ENCODE data around the gene ASH1L.

DNA sequence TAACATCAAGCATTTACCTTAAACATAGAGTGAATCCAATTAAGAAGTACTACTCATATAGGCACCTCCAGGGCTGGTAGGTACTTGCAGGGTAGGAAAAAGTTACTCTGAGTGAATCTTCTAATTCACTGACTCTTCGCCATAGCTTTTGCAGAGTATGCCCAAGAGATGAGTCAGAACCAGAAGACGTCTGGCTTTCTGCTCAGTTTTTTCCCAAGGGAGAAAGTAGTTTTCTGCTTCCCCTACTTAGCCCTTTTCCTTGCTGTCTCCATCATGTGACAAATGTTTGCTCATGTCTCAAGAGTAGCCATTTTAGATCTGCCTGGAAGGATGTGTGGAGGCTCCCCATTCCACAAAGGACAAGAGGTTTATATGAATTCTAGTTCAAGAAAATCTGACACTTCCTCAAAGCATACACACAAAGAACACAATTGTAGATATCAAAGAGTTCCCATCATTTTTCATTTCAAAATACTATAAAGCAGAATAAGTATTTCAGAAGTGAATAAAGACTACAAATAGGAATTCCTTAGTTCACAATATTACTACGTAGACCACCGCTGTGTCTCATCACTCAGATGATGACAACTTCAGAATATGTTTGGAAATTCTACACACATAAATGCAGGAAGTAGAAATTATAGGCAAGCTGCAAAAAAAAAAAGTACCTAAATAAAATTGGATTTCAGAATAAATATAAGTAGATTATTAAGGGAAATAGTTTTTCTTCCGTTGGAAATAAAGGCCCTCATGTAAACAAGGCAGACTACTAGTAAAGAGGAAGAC is 98.5 kb downstream of the ASH1L start:
- peak; percentile 94 for TF ChIP-seq OSR1 (CRISPR knock-in tag; IDR thresholded peaks at IDR 0.05)
- TF ChIP-seq ZFP30 (CRISPR knock-in tag; IDR thresholded peaks at IDR 0.05), result no peak
- peak; percentile 83; the same call in 1 of the 2 replicates for TF ChIP-seq ZFP3 (CRISPR knock-in tag; IDR thresholded peaks at IDR 0.05)
- no peak for TF ChIP-seq TSHZ2 (CRISPR knock-in tag; IDR thresholded peaks at IDR 0.05)
- no peak for TF ChIP-seq ISL1 (CRISPR knock-in tag; IDR thresholded peaks at IDR 0.05)
- TF ChIP-seq SNAI2 (CRISPR knock-in tag; IDR thresholded peaks at IDR 0.05), result no peak

Data from SK-N-SH treated with all-trans-retinoic acid at 6 μM for 48 hours (cell line).